Gastroesophageal sphincter (tissue), 4 donors: ENCODE measurements around the gene GNB2. TPM values are rescaled to one million over a fixed set of nuclear protein-coding genes. Genes with fewer than 3 reads are reported as not detected.

Experiments used
- ATAC-seq: fragments of 150-250 bp; one replicate; pipeline ENCODE4 v1.9.1; 2016; ENCODE audit warnings: mild to moderate bottlenecking, moderate library complexity
- H3K27ac ChIP-seq, 4 donors: fragments of 200-600 bp; sonication (generic) in 3 of 4; 1 replicate in 3 of 4; 2 replicates in 1 of 4; pipeline ENCODE4 v1.5.1; 2016 to 2019
- H3K27me3 ChIP-seq: fragments of 200-600 bp; sonication (generic); one replicate; pipeline ENCODE4 v1.5.1; 2019
- H3K36me3 ChIP-seq, 2 donors: fragments of 200-600 bp; sonication (generic); one replicate each; pipeline ENCODE4 v1.5.1; 2019; ENCODE audit warnings: control low read depth in 1 of 2
- H3K4me1 ChIP-seq, 3 donors: fragments of 200-600 bp; sonication (generic); 1 replicate in 2 of 3; 2 replicates in 1 of 3; pipeline ENCODE4 v1.5.1; 2016 to 2019; ENCODE audit warnings: control low read depth in 2 of 3
- H3K4me3 ChIP-seq, 2 donors: fragments of 200-600 bp; sonication (generic); one replicate each; pipeline ENCODE4 v1.5.1; 2019; ENCODE audit warnings: mild to moderate bottlenecking in 1 of 2, moderate library complexity in 1 of 2
- H3K9me3 ChIP-seq, 3 donors: fragments of 200-600 bp; sonication (generic); one replicate each; pipeline ENCODE4 v1.5.1; 2017 to 2019; ENCODE audit warnings: control low read depth in 2 of 3
- CTCF ChIP-seq, 4 experiments: fragments of 200-600 bp in 2 of 4; fragments of 450-650 bp in 2 of 4; sonication (generic) in 1 of 4; IDR thresholded peaks; one replicate each; pipeline ENCODE4 v1.5.1; 2017 to 2019; ENCODE audit warnings: antibody characterized with exemption in 4 of 4, mild to moderate bottlenecking in 2 of 4, moderate library complexity in 2 of 4
- EP300 ChIP-seq: sonication (generic); formaldehyde crosslinking; IDR thresholded peaks from one replicate; pipeline ENCODE4 v1.6.1; 2017; ENCODE audit warnings: antibody characterized with exemption, mild to moderate bottlenecking
- POLR2A ChIP-seq, 2 donors: fragments of 450-650 bp; IDR thresholded peaks; one replicate each; pipeline ENCODE4 v1.6.1; 2017; ENCODE audit warnings: antibody characterized with exemption in 2 of 2, mild to moderate bottlenecking in 2 of 2, moderate library complexity in 1 of 2
- POLR2AphosphoS5 ChIP-seq: sonication (generic); formaldehyde crosslinking; IDR thresholded peaks from one replicate; pipeline ENCODE4 v1.6.1; 2017; ENCODE audit warnings: antibody characterized with exemption
- WGBS, 2 donors: methylation state at CpG; one replicate each; pipeline ENCODE4 v1.1.5; 2018; ENCODE audit warnings: low coverage in 1 of 2; 5-methylcytosine and 5-hydroxymethylcytosine counted together
- total RNA-seq, 4 donors: library from RNA; depleted of rRNA; stranded (reverse); fragments of >200 nt; gene quantifications; one replicate each; pipeline ENCODE4 v1.1.0, GENCODE V29; 2016

GNB2 gene
- total RNA-seq, 4 donors from 2014 or later, result 124 to 217 (median 162) TPM

DNA sequence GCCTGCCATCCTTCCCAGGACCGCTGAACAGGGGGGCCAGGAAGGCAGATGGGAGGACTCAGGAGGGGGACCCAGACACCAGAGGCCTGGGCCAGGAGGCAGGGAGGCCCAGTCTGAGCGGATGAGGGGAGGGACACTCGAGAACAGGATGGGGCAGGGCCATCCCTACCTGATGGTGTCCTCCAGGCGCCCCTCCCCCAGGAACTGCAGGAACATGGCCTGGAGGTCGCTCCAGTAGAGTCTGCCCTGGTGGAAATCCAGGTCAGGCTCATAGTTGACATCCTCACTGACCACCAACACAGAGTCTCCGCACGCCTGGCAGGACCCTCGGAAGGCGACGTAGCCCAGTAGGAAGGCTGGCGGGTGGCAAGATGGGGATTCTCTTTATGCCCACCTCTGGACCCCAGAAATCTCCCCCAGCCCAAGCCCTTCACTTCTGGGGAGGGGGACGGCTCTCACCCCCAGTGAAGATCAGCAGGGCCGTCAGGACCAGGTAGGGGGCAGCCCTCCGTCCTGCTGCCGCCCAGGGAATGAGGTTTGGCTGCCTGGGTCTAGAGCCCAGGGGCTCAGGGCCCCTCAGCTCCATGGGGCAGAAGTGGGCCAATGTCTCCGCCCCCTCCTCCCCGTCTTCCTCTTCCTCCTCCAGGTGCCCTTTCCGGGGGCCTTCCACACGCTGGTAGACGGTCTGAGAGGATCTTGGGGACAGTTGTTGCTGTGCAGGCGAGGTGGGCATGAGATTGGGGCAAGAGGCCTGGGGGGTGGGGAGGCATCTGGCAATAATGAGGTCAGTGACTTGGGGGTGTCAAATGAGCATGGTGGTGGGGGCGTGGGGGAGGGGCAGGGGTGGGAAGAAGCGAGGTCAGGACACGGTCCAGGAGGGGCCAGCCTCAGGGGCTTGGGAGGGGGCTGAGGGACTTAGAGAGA is 32.8 kb upstream of the GNB2 start:
- no peaks in the 10 kb centered on the region for H3K4me1 ChIP-seq
- no peaks in the 10 kb centered on the region for H3K9me3 ChIP-seq
- whole genome bisulfite sequencing, 2 donors, result 38% methylated on average over 2 of the region's 24 CpGs; no CpG with 5 or more reads in 1 of the 2 donors
- no peak overlapping the region for H3K27ac ChIP-seq
- no peaks in the 10 kb centered on the region for H3K36me3 ChIP-seq
- no peak for ATAC-seq
- H3K4me3 ChIP-seq, result no peak overlapping the region
- peaks cover 74% of the 10 kb centered on the region for H3K27me3 ChIP-seq
- no peak for TF ChIP-seq EP300
- no peak for TF ChIP-seq POLR2A (IDR thresholded peaks at IDR 0.05)
- no peak for TF ChIP-seq POLR2AphosphoS5
- no peak for TF ChIP-seq CTCF (IDR thresholded peaks at IDR 0.05)

- WGBS, 2 donors, result 62% methylated on average over 4 of the region's 10 CpGs; no CpG with 5 or more reads in 1 of the 2 donors
- H3K27me3 ChIP-seq, result peaks cover 75% of the 10 kb centered on the region
These were observed 32.1 kb upstream of the GNB2 start, which contains the start of gene TFR2 for GRCh38 chr7:100641463-100641859. TFR2 (minus strand) TSS chr7:100641552; CDS start chr7:100641509, 43 bp downstream.

GRCh38 chr7:100641860-100642533 is 31.5 kb upstream of the GNB2 start:
- no peaks in the 10 kb centered on the region for H3K4me1 ChIP-seq
- peaks cover 75% of the 10 kb centered on the region for H3K27me3 ChIP-seq
- no peaks in the 10 kb centered on the region for H3K9me3 ChIP-seq
- ATAC-seq, result no peak
- no peak overlapping the region for H3K27ac ChIP-seq
- TF ChIP-seq POLR2A (IDR thresholded peaks at IDR 0.05) (no peak), POLR2AphosphoS5 (no peak), CTCF (IDR thresholded peaks at IDR 0.05) (no peak), EP300 (no peak)
- 60% methylated on average over 1 of the region's 10 CpGs; no CpG with 5 or more reads in 1 of the 2 donors for WGBS, 2 donors
- no peak overlapping the region for H3K4me3 ChIP-seq
- no peaks in the 10 kb centered on the region for H3K36me3 ChIP-seq

More at GRCh38 chr7:100641463-100641859, 32.1 kb upstream of the GNB2 start, which contains the start of gene TFR2:
- TF ChIP-seq CTCF (IDR thresholded peaks at IDR 0.05) (no peak), EP300 (no peak), POLR2AphosphoS5 (no peak), POLR2A (IDR thresholded peaks at IDR 0.05) (no peak)
- Histone ChIP-seq H3K27ac (no peak within 1 kb of the TSS), H3K4me1 (no peaks in the 10 kb centered on the region), H3K4me3 (no peak within 1 kb of the TSS), H3K9me3 (no peaks in the 10 kb centered on the region), H3K36me3 (no peaks in the 10 kb centered on the region)
- no peak for ATAC-seq

DNA sequence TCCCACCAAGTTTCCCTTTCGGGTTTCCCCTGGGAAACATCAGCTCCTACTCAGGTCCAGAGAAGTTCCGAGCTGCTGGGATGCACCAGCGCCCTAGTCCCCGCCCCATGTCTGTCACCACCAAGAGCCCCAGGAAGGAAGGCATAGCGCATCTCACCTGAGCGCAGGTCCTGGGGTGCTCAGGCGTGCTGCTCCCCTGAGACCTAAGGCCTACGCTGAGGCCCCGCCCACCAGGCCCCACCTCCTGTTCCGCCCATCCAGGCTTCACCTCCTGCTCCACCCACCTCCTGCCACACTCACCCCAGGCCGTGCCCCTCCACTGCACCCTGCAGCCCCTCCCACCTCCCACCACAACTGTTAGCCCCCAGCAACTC is 31.0 kb upstream of the GNB2 start:
- no peak overlapping the region for H3K27ac ChIP-seq
- no peaks in the 10 kb centered on the region for H3K4me1 ChIP-seq
- peaks cover 75% of the 10 kb centered on the region for H3K27me3 ChIP-seq
- no peaks in the 10 kb centered on the region for H3K9me3 ChIP-seq
- 40% methylated on average over 1 of the region's 11 CpGs; no CpG with 5 or more reads in 1 of the 2 donors for WGBS, 2 donors
- TF ChIP-seq POLR2AphosphoS5, result no peak
- TF ChIP-seq CTCF (IDR thresholded peaks at IDR 0.05), result no peak
- no peak for TF ChIP-seq POLR2A (IDR thresholded peaks at IDR 0.05)
- no peak for TF ChIP-seq EP300
- H3K4me3 ChIP-seq, result no peak overlapping the region
- ATAC-seq, result no peak
- no peaks in the 10 kb centered on the region for H3K36me3 ChIP-seq
